Gastrocnemius medialis (tissue), 4 donors: ENCODE data around the gene SLC15A3.

Source experiments
- CTCF ChIP-seq, 5 experiments: fragments of 450-650 bp in 3 of 5; fragments of 200-600 bp in 2 of 5; sonication (generic) in 2 of 5; IDR thresholded peaks in 4 of 5; conservative IDR thresholded peaks in 1 of 5; 1 replicate in 4 of 5; 2 replicates in 1 of 5; pipeline ENCODE4 v1.5.1; 2016 to 2019; ENCODE audit warnings: antibody characterized with exemption in 5 of 5, mild to moderate bottlenecking in 3 of 5, moderate library complexity in 3 of 5
- POLR2A ChIP-seq, 2 donors: fragments of 450-650 bp; IDR thresholded peaks; one replicate each; pipeline ENCODE4 v1.6.1; 2017; ENCODE audit warnings: antibody characterized with exemption in 2 of 2, mild to moderate bottlenecking in 2 of 2, moderate library complexity in 2 of 2

GRCh38 chr11:60931917-60932316 lies 20.1 kb downstream of the SLC15A3 start:
- TF ChIP-seq CTCF (IDR thresholded peaks at IDR 0.05 in 4 of 5, conservative IDR thresholded peaks at IDR 0.05 in 1 of 5): no peak
- no peak for TF ChIP-seq POLR2A (IDR thresholded peaks at IDR 0.05)
